HG03558 (cell line): ENCODE data around the gene LGALS7B.
"Not testable (repeated sequence)": the region's sequence is repeated elsewhere in the genome, so short reads cannot be mapped to it uniquely, and the experiment has no call there.

Source experiments
- ATAC-seq: cut with Tn5 transposase; IDR thresholded peaks from one replicate; pipeline ENCODE4 v1.9.1; 2021; ENCODE audit warnings: moderate number of reproducible peaks; ENCODE audit not compliant: unreplicated experiment; ENCODE audit errors: extremely low read depth

The LGALS7B gene

DNA sequence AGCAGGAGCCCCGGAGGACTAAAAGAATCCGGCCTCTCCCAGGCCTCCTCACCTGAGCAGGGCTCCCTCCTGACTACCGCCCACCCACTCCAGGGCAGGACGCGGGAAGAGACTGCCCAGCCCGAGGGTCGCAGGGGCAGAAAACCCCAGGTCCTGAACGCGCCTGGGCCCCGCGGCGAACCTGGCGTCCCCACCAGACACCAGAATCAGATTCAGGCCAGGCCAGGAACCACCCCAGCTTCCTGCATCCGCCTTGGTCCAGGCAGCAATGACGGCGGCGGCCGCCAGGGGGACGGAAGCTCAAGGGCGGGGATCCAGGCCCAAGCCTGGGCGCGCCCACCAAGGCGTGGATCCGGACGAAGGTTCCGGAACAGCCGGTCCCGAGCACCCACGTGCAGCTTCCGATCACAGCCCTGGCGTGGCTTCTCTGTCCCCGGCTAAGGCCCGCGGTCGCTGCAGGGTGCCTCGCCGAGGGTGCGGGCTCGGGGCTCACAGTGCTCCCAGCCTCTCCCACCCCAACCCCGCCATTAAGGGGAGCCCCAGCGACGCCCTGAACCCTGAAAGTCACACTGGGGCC is 19.3 kb upstream of the LGALS7B start:
- no peak for ATAC-seq

DNA sequence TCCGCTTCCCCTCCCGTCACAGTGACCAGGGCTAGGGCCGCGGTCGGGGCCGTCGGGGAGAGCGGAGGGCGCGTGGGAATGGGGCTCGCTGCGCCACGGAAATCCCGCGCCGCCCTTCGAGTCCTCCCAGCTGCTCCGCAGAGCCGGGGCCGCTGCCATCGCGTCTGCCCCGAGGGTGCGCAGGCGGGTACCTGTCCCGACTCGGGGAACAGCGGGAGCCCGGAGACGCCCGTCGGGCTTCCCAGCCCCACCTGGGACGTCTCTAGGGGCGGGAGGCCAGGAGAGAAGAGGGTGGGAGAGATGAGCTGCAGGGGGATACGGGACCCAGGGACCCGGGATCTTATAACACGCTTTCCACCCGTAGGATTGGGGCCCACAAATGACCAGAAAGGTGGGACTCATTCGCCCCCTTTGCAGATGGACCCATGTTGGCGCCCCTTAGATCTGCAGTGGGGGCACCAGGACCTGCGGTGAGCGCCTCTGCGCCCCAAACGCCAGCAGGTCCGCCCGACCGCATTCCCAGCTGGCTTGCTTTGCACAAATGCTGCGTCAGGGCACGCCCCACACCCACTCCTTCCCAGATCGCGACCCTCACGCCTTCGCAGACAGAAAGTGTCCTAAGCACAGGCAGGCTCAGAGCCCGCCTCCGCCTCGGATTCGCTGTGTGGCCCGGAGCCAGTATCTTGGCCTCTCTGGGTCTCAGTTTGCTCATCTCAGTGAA is 18.6 kb upstream of the LGALS7B start:
- ATAC-seq: not testable (repeated sequence)

DNA sequence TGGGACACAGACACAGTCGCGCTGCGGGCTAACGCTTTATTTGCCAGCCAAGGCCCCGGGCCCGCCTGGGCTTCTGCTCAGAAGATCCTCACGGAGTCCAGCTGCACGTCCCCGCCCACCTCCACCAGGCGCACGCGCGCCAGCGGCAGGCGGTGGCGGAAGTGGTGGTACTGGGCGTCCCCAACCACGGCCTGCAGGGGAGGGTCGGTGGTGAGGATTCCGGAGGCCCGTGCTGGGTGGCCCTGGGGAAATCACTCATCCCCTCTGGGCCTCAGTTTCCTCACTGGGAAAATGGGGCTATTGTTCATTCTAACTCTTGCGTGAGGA is 18.1 kb upstream of the LGALS7B start:
- not testable (repeated sequence) for ATAC-seq

DNA sequence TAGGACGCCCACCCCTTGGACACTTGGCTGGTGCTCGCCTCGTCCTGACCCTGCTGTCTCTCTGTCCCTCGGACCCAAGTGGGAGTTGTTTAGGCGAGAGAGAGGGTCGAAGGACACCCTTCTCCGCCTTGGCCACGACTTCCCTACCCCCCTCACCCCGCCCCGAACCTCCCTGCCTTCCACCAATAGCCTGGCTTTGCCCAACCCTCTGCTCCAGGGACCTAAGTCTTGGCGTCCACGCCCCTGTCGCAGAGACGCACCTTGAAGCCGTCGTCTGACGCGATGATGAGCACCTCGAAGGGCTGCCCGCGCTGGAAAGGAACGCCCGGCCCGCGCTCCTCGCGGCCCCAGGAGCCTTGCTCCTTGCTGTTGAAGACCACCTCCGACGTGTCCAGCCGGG is 17.4 kb upstream of the LGALS7B start:
- not testable (repeated sequence) for ATAC-seq

DNA sequence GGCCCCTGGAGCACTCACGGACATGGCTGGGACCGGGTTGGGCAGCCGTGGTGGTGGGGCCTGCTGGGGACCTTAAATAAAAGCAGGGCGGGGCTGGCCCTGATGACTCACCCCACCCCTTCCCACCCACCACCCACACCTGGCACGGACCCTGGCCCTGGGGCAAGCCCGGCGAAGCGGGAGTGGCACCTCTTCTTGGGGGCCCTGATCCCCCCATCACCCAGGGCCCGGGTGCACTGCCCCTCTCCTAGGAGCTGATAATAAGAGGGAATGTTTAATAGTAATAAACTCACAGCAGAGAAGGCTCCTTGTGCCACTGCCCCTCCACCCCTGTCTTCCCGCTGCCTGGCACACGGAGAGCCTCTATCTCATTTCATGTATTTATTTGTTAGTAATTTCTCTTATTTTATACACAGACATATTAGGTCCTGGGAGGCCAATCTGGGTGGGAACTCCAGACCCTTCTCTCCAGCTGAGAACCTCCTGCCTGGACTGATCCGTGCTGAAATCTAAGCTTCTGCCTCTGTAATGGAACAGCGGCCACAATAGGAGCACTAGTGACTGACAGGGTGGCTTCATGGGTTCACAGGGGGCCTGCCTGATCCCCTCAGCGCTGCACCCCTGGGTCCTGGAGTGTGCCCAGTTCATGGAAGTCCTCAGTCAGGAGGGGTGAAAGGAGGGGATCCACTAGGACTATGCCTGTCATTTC is 15.4 kb upstream of the LGALS7B start, which contains the start of gene LGALS7:
TSS of gene LGALS7 (minus strand) at position 49 of the 709 bp plus-strand sequence. CDS start at position 24, 25 bp downstream.
- no peak for ATAC-seq

DNA sequence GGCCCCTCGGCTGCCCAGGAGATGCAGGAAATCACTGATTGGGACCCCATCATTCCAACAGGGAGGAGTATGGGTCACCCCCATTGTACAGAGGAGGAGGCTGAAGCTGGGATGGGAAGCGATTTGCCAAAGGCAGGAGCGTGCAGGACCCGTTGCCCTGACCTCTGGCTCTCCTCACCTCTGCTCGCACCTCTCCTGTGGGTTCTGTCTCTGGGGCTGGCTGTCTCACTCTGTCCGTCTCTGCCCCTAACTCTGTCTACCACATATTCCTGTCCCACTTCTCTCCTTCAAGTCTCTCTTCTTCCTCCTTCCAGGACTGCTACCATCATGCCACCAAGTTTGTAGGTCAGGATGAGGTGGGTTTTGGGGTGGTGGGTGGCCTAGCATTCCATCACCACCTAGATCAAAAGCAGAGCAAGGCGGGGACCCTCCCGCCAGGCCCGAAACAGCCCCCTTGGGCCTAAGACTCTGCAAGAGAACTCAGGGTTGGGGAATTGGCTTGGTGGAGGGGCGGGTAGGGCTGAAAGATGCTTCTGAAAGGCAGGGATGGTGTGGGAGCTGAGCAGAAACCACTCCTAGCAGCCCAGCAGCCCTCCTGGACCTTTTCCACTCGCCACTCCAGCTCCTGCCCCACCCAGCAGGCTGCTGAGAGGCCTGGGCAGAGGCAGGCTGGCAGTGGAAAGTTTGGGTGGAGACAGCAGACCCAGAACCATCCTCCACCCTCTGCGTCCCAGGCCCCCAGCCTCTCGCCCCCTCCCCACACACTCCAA is 14.6 kb upstream of the LGALS7B start:
- ATAC-seq: no peak

DNA sequence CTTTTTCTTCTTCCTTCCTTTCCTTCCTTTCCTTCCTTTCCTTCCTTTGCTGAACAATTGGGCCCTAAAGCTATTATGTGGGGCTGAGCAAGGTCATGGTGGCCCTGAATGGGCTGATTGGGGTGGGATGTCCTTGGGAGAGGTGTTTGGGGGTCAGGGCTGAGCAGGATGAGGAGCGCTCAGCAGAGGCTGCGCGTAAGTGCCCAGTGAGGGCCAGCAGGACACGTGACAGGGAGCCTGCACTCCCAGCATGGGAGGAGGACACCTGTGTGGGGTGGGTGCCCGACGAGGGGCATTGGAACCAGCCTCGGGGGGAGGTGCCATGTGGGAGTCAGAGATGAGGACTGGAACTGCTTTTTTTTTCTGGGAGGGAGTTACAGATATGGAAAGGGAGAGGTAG is 10.3 kb upstream of the LGALS7B start:
- no peak for ATAC-seq

DNA sequence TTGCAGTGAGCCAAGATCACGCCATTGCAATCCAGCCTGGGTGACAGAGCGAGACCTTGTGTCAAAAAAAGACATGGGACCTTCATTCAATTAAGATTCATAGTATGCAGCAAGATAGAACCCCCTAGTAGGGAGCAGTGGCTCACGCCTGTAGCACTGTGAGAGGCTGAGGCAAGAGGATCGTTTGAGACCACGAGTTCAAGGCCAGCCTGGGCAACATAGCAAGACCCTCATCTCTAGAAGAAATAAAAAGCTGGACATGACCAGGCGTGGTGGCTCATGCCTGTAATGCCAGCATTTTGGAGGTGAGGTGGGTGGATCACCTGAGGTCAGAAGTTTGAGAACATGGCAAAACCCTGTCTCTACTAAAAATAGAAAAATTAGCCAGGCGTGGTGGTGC is 8.6 kb upstream of the LGALS7B start:
- no peak for ATAC-seq

DNA sequence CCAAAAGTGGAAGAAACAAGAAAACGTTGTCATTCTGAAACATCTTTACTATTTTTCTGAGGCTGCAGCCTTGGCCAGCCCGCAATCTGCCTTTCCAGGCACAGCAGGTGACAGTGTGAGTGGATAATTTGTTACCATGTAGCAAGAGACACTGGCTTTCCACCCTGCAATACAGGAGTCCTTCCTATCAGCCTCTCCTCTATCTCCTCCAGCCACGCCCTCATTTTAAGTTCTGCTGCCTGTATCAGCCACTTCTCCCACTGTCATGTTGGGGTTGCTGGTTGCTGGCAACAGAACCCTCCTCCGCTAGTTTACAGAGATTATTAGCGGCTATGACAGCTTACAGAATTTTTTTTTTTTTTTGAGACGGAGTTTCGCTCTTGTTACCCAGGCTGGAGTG is 7.9 kb upstream of the LGALS7B start:
- ATAC-seq: no peak

DNA sequence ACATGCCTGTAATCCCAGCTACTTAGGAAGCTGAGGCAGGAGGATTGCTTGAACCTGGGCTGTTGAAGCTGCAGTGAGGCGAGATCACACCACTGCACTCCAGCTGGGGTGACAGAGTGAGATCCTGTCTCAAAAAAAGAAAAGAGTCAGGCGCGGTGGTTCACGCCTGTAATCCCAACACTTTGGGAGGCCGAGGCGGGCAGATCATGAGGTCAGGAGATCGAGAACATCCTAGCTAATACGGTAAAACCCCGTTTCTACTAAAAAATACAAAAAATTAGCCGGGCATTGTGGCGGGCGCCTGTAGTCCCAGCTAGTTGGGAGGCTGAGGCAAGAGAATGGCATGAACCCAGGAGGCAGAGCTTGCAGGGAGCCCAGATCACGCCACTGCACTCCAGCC is 6.8 kb upstream of the LGALS7B start:
- ATAC-seq: not testable (repeated sequence)

DNA sequence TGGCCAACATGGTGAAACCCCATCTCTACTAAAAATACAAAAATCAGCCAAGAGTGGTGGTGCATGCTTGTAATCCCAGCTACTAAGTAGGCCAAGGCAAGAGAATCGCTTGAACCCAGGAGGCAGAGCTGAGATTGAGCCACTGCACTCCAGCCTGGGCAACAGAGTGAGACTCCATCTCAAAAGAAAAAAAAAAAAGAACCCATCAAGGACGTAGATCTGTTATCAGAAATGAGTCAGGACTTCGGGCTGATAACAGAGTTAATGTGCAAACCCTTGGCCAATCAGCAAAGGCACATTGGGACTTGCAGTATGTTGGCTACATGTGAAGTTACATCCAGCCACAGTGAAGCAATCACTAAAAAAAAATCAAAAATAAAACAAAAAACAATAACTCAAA is 4.8 kb upstream of the LGALS7B start:
- no peak for ATAC-seq

DNA sequence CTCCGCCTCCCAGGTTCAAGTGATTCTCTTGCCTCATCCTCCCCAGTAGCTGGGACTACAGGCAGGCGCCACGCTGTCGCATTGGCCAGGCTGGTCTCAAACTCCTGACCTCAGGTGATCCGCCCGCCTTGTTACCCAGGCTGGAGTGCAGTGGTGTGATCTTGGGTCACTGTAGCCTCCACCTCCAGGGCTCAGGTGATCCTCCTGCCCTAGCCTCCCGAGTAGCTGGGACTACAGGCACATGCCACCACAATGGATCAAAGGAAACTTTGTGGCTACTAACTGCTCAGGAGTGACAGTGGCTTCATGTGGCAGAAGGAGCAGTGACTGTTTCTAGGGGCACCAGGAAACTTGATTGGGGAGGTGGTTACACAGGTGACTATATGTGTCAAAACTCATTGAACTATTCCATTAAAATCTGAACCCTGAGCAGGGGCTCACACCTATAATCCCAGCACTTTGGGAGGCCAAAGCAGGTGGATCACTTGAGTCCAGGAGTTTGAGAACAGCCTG is 3.8 kb upstream of the LGALS7B start:
- no peak for ATAC-seq

DNA sequence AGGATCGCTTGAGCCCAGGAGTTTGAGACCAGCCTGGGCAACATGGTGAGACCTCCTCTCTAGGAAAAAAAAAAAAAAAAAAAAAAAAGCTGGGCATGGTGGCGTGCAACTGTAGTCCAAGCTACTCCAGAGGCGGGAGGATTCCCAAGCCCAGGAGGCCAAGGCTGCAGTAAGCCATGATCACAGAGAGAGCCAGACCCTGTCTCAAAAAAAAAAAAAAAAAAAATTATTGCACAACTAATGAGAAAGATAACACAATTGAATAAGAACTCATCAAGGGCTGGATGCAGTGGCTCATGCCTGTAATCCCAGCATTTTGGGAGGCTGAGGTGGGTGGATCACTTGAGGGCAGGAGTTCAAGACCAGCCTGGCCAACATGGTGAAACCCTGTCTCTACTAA is 2.9 kb upstream of the LGALS7B start:
- not testable (repeated sequence) for ATAC-seq

DNA sequence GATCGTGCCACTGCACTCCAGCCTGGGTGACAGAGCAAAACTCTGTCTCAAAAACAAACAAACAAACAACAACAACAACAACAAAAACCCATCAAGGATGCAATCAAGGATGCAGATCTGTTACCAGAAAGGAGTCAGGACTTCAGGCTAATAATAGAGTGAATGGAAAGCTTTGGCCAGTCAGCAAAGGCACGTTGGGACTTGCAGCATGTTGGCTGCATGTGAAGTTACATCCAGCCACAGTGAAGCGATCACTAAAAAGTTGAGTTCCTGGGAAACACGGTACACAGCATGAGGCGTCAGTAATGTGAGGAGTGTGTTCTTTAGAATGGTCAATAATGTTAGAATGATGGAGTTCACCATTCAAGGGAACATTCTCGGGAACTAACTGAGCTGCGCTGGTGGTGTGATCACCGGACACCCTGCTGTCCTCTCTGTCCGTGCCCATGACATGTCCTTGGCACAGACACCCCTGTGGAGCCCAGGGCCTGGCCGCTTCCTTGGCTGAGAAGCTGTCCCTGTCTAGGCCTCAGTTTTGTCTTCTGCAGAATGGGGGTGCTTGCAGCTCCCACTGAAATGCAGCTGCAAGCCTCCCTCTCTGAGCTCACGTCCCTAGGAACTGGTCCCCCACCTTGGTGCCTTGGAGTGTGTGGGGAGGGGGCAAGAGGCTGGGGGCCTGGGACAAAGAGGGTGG is 2.3 kb upstream of the LGALS7B start:
- no peak for ATAC-seq

DNA sequence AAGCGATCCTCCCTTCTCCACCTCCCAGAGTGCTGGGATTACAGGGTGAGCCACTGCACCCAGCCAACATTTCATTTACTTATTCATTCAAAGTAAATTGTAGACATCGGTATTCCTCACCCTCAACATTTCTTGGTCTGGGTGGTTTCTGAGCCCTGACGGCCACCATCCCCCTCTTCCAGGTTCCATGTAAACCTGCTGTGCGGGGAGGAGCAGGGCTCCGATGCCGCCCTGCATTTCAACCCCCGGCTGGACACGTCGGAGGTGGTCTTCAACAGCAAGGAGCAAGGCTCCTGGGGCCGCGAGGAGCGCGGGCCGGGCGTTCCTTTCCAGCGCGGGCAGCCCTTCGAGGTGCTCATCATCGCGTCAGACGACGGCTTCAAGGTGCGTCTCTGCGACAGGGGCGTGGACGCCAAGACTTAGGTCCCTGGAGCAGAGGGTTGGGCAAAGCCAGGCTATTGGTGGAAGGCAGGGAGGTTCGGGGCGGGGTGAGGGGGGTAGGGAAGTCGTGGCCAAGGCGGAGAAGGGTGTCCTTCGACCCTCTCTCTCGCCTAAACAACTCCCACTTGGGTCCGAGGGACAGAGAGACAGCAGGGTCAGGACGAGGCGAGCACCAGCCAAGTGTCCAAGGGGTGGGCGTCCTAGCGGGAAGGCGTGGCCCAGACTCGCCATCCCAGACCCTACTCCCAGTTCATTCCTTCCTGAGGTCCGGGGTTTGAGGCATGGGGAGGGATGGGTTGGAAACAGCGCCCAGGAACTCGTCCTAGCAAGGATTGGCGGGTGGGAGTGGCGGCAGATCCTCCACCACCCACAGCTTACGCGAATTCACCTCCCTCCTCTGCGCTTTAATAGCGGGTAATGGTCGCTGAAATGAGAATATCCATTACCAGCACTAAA is 1.8 kb downstream of the LGALS7B start:
- not testable (repeated sequence) for ATAC-seq

DNA sequence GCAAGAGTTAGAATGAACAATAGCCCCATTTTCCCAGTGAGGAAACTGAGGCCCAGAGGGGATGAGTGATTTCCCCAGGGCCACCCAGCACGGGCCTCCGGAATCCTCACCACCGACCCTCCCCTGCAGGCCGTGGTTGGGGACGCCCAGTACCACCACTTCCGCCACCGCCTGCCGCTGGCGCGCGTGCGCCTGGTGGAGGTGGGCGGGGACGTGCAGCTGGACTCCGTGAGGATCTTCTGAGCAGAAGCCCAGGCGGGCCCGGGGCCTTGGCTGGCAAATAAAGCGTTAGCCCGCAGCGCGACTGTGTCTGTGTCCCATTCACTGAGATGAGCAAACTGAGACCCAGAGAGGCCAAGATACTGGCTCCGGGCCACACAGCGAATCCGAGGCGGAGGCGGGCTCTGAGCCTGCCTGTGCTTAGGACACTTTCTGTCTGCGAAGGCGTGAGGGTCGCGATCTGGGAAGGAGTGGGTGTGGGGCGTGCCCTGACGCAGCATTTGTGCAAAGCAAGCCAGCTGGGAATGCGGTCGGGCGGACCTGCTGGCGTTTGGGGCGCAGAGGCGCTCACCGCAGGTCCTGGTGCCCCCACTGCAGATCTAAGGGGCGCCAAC is 2.6 kb downstream of the LGALS7B start:
- not testable (repeated sequence) for ATAC-seq

DNA sequence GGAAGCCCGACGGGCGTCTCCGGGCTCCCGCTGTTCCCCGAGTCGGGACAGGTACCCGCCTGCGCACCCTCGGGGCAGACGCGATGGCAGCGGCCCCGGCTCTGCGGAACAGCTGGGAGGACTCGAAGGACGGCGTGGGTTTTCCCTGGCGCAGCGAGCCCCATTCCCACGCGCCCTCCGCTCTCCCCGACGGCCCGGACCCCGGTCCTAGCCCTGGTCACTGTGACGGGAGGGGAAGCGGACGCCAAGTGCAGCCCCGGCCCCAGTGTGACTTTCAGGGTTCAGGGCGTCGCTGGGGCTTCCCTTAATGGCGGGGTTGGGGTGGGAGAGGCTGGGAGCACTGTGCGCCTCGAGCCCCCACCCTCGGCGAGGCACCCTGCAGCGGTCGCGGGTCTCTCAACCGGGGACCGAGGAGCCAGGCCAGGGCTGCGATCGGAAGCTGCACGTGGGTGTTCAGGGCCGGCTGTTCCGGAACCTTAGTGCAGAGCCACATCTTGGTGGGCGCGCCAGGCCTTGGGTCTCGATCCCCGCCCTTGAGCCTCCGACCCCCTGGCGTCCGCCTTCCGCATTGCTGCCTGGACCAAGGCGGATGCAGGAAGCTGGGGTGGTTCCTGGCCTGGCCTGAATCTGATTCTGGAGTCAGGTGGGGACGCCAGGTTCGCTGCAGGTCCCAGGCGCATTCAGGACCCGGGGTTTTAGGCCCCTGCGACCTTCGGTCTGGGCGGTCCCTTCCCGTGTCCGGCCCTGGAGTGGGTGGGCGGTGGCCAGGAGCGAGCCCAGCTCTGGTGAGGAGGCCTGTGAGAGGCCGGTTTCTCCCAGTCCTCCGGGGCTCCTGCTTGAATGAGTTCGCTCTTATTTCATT is 3.5 kb downstream of the LGALS7B start:
- no peak for ATAC-seq

DNA sequence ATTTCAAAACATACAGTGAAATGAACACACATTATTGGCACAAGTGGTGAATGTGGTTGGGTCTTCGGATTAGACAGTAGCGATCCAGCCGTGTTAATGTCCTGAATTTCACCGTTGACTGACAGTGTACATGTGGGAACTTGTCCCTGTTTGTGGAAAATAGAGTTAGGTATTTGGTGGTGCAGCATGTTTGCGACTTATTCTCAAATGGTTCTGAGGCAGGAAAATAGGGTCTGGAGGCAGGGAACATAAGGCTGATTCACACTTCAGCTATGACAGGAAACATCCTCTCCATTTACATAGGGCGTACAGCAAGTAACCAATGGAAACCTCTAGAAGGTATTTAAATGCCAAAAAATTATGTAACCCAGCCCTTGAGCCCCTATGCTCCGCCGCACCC is 4.2 kb downstream of the LGALS7B start:
- no peak for ATAC-seq
